ENCODE results near the gene RASGRP3. TPM values are rescaled to one million over a fixed set of nuclear protein-coding genes. Genes with fewer than 3 reads are reported as not detected.

Gene RASGRP3
- total and polyA plus RNA-seq, 9 of the 15 experiments (the other 6 are each of a cell fraction or from before 2014, with no cell fraction given) = 0.18 to 1.7 (median 1.2) TPM

DNA sequence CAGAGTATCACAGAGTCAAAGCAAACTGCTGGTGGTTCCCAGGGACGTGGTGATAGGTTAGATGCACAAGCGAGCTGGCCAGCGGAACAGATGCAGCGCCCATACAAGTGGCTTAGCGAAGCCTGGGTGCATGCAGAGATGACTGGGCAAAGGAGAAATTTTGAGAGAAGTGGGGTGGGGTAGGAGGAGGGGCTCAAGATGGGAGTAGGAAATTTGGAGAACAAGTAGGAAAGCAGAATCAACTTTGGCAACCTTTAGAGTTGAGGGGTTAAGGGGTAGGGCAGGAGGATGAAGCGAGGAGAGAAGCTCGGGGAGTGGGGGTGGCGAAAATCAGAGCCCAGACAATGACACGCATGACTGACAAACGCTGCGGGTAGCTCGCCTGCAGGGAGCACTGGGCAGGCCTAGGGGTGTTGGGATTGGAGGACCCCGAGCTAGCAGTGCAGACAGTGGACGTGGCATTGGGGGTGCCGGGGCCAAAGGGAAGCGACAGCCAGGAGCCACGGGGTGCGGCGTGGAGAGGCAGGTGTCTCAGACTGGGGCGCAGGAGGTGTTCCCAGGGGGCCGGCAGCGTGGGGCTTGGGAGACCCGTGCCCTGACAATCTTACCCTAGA lies 122.2 kb downstream of the RASGRP3 start (continued):
- TF ChIP-seq, protein P1, sequence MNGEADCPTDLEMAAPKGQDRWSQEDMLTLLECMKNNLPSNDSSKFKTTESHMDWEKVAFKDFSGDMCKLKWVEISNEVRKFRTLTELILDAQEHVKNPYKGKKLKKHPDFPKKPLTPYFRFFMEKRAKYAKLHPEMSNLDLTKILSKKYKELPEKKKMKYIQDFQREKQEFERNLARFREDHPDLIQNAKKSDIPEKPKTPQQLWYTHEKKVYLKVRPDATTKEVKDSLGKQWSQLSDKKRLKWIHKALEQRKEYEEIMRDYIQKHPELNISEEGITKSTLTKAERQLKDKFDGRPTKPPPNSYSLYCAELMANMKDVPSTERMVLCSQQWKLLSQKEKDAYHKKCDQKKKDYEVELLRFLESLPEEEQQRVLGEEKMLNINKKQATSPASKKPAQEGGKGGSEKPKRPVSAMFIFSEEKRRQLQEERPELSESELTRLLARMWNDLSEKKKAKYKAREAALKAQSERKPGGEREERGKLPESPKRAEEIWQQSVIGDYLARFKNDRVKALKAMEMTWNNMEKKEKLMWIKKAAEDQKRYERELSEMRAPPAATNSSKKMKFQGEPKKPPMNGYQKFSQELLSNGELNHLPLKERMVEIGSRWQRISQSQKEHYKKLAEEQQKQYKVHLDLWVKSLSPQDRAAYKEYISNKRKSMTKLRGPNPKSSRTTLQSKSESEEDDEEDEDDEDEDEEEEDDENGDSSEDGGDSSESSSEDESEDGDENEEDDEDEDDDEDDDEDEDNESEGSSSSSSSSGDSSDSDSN (IDR thresholded peaks at IDR 0.05; ENCODE audit: borderline replicate concordance in 1 of 2, low read depth in 2 of 2, low read length in 2 of 2) = no peak
- TF ChIP-seq DPF2 (IDR thresholded peaks at IDR 0.05) (peak; percentile 51; the same call in 1 of the 2 replicates), NR4A1 (CRISPR knock-in tag; IDR thresholded peaks at IDR 0.05) (no peak), NR4A1 (tag; IDR thresholded peaks at IDR 0.05) (no peak), MEF2A (IDR thresholded peaks at IDR 0.05; ENCODE audit: control insufficient read depth, low read depth, low read length) (no peak), BCOR (IDR thresholded peaks at IDR 0.05) (peak; percentile 27; the same call in 1 of the 2 replicates), SIRT6 (IDR thresholded peaks at IDR 0.05; ENCODE audit: low read depth, low read length) (no peak), PPARD (CRISPR knock-in tag; IDR thresholded peaks at IDR 0.05) (no peak), KDM5B (IDR thresholded peaks at IDR 0.05; ENCODE audit: insufficient replicate concordance, low read depth, low read length) (peak; percentile 5), CC2D1A (IDR thresholded peaks at IDR 0.05) (0 out of 2 replicates have a peak, but pooled peaks have one; percentile 29), ZC3H4 (CRISPR knock-in tag; IDR thresholded peaks at IDR 0.05; ENCODE audit: borderline replicate concordance) (no peak; the same call in 1 of the 2 replicates), ZNF316 (IDR thresholded peaks at IDR 0.05) (0 out of 2 replicates have a peak, but pooled peaks have one; percentile 43)
- TF ChIP-seq, protein P2, sequence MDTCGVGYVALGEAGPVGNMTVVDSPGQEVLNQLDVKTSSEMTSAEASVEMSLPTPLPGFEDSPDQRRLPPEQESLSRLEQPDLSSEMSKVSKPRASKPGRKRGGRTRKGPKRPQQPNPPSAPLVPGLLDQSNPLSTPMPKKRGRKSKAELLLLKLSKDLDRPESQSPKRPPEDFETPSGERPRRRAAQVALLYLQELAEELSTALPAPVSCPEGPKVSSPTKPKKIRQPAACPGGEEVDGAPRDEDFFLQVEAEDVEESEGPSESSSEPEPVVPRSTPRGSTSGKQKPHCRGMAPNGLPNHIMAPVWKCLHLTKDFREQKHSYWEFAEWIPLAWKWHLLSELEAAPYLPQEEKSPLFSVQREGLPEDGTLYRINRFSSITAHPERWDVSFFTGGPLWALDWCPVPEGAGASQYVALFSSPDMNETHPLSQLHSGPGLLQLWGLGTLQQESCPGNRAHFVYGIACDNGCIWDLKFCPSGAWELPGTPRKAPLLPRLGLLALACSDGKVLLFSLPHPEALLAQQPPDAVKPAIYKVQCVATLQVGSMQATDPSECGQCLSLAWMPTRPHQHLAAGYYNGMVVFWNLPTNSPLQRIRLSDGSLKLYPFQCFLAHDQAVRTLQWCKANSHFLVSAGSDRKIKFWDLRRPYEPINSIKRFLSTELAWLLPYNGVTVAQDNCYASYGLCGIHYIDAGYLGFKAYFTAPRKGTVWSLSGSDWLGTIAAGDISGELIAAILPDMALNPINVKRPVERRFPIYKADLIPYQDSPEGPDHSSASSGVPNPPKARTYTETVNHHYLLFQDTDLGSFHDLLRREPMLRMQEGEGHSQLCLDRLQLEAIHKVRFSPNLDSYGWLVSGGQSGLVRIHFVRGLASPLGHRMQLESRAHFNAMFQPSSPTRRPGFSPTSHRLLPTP (IDR thresholded peaks at IDR 0.05; ENCODE audit: borderline replicate concordance, extremely low read depth, insufficient read length) = no peak
- TF ChIP-seq, protein P3, sequence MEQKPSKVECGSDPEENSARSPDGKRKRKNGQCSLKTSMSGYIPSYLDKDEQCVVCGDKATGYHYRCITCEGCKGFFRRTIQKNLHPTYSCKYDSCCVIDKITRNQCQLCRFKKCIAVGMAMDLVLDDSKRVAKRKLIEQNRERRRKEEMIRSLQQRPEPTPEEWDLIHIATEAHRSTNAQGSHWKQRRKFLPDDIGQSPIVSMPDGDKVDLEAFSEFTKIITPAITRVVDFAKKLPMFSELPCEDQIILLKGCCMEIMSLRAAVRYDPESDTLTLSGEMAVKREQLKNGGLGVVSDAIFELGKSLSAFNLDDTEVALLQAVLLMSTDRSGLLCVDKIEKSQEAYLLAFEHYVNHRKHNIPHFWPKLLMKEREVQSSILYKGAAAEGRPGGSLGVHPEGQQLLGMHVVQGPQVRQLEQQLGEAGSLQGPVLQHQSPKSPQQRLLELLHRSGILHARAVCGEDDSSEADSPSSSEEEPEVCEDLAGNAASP (IDR thresholded peaks at IDR 0.05) = no peak
- TF ChIP-seq, protein P4, sequence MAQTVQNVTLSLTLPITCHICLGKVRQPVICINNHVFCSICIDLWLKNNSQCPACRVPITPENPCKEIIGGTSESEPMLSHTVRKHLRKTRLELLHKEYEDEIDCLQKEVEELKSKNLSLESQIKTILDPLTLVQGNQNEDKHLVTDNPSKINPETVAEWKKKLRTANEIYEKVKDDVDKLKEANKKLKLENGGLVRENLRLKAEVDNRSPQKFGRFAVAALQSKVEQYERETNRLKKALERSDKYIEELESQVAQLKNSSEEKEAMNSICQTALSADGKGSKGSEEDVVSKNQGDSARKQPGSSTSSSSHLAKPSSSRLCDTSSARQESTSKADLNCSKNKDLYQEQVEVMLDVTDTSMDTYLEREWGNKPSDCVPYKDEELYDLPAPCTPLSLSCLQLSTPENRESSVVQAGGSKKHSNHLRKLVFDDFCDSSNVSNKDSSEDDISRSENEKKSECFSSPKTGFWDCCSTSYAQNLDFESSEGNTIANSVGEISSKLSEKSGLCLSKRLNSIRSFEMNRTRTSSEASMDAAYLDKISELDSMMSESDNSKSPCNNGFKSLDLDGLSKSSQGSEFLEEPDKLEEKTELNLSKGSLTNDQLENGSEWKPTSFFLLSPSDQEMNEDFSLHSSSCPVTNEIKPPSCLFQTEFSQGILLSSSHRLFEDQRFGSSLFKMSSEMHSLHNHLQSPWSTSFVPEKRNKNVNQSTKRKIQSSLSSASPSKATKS (CRISPR knock-in tag; IDR thresholded peaks at IDR 0.05) = no peak

Measured in K562 (cell line).